ENCODE measurements around the gene KIAA0513.

Gene KIAA0513

GRCh38 chr16:85090181-85090580, 62.6 kb downstream of the KIAA0513 start:
- H3K4me2 ChIP-seq (ENCODE audit: low read depth, low read length, poor library complexity, severe bottlenecking) = no peak overlapping the region
- no peaks in the 10 kb centered on the region for H3F3A ChIP-seq (ENCODE audit: insufficient read depth)
- H3K9me3 ChIP-seq (ENCODE audit: insufficient read depth, low read length) = no peaks in the 10 kb centered on the region
- no peaks in the 10 kb centered on the region for H4K20me1 ChIP-seq (ENCODE audit: low read depth, low read length)
- H3K9ac ChIP-seq (ENCODE audit: low read length) = no peak overlapping the region
- no peaks in the 10 kb centered on the region for H3K79me2 ChIP-seq (ENCODE audit: insufficient read depth, low read length)
- no peak overlapping the region for H2AFZ ChIP-seq (ENCODE audit: low read depth, low read length, severe bottlenecking)
- no peak overlapping the region for H3K27ac ChIP-seq (ENCODE audit: low read depth, low read length)
- H3K4me3 ChIP-seq (ENCODE audit: insufficient read depth, low read length, poor library complexity, severe bottlenecking) = no peak overlapping the region
- no peaks in the 10 kb centered on the region for H3K9me2 ChIP-seq (replicated peaks; ENCODE audit: insufficient read depth, low read length)
- no peak for TF ChIP-seq EZH2phosphoT487 (conservative IDR thresholded peaks at IDR 0.05; ENCODE audit: low read length)
- no peak for TF ChIP-seq CTCF (IDR thresholded peaks at IDR 0.05; ENCODE audit: insufficient read depth, low read length, poor library complexity, severe bottlenecking)
- H3K27me3 ChIP-seq (ENCODE audit: low read length) = no peaks in the 10 kb centered on the region
- no peaks in the 10 kb centered on the region for H3K36me3 ChIP-seq (ENCODE audit: low read length)

- no peaks in the 10 kb centered on the region for H3K36me3 ChIP-seq (ENCODE audit: low read length)
- H3K79me2 ChIP-seq (ENCODE audit: insufficient read depth, low read length) = no peaks in the 10 kb centered on the region
- H3K27me3 ChIP-seq (ENCODE audit: low read length) = no peaks in the 10 kb centered on the region
- H3K4me2 ChIP-seq (ENCODE audit: low read depth, low read length, poor library complexity, severe bottlenecking) = no peak overlapping the region
- TF ChIP-seq EZH2phosphoT487 (conservative IDR thresholded peaks at IDR 0.05; ENCODE audit: low read length) (no peak), CTCF (IDR thresholded peaks at IDR 0.05; ENCODE audit: insufficient read depth, low read length, poor library complexity, severe bottlenecking) (no peak)
- H3K9me2 ChIP-seq (replicated peaks; ENCODE audit: insufficient read depth, low read length) = no peaks in the 10 kb centered on the region
- no peak overlapping the region for H3K9ac ChIP-seq (ENCODE audit: low read length)
- no peaks in the 10 kb centered on the region for H3K9me3 ChIP-seq (ENCODE audit: insufficient read depth, low read length)
- no peaks in the 10 kb centered on the region for H3F3A ChIP-seq (ENCODE audit: insufficient read depth)
- no peaks in the 10 kb centered on the region for H4K20me1 ChIP-seq (ENCODE audit: low read depth, low read length)
- H3K4me3 ChIP-seq (ENCODE audit: insufficient read depth, low read length, poor library complexity, severe bottlenecking) = no peak overlapping the region
- no peak overlapping the region for H3K27ac ChIP-seq (ENCODE audit: low read depth, low read length)
- no peak overlapping the region for H2AFZ ChIP-seq (ENCODE audit: low read depth, low read length, severe bottlenecking)
Observed at GRCh38 chr16:85090873-85091521, 63.4 kb downstream of the KIAA0513 start.

- Histone ChIP-seq H3K79me2 (ENCODE audit: insufficient read depth, low read length) (no peaks in the 10 kb centered on the region), H3K9me2 (replicated peaks; ENCODE audit: insufficient read depth, low read length) (no peaks in the 10 kb centered on the region), H3K9me3 (ENCODE audit: insufficient read depth, low read length) (no peaks in the 10 kb centered on the region), H3F3A (ENCODE audit: insufficient read depth) (no peaks in the 10 kb centered on the region), H3K4me3 (ENCODE audit: insufficient read depth, low read length, poor library complexity, severe bottlenecking) (no peak overlapping the region), H2AFZ (ENCODE audit: low read depth, low read length, severe bottlenecking) (no peak overlapping the region), H3K27ac (ENCODE audit: low read depth, low read length) (no peak overlapping the region), H3K9ac (ENCODE audit: low read length) (no peak overlapping the region), H3K27me3 (ENCODE audit: low read length) (no peaks in the 10 kb centered on the region), H3K36me3 (ENCODE audit: low read length) (no peaks in the 10 kb centered on the region), H3K4me2 (ENCODE audit: low read depth, low read length, poor library complexity, severe bottlenecking) (no peak overlapping the region), H4K20me1 (ENCODE audit: low read depth, low read length) (no peaks in the 10 kb centered on the region)
- TF ChIP-seq CTCF (IDR thresholded peaks at IDR 0.05; ENCODE audit: insufficient read depth, low read length, poor library complexity, severe bottlenecking) (no peak), EZH2phosphoT487 (conservative IDR thresholded peaks at IDR 0.05; ENCODE audit: low read length) (no peak)
Observed at GRCh38 chr16:85091522-85091910, 63.9 kb downstream of the KIAA0513 start.
